CD4-positive, alpha-beta T cell (primary cell): ENCODE data around the gene FAM53B. TPM values are rescaled to one million over a fixed set of nuclear protein-coding genes. Genes with fewer than 3 reads are reported as not detected.

ENCODE experiments used
- ATAC-seq: fragments of 200-7000 bp; cut with Tn5 transposase; one replicate; pipeline ENCODE4 v1.10.0; 2022; ENCODE audit warnings: mild to moderate bottlenecking; ENCODE audit not compliant: poor library complexity
- CTCF ChIA-PET: fragments of 350-600 bp; sonication (Branson Sonifier 250); formaldehyde crosslinking; loops from one replicate; lab custom pipeline; 2021; ENCODE audit warnings: antibody characterized with exemption, inconsistent platforms; lab: Charles Lee
- POLR2A ChIA-PET: fragments of 350-600 bp; sonication (Branson Sonifier 250); formaldehyde crosslinking; loops from one replicate; lab custom pipeline; 2021; ENCODE audit warnings: antibody characterized with exemption, inconsistent platforms; lab: Charles Lee
- DNase-seq, 14 experiments: peaks; one replicate each; pipeline ENCODE4 v3.0.0-alpha.2; 2013 to 2020; ENCODE audit warnings: mixed read lengths in 2 of 14
- H3K27ac ChIP-seq, 2 donors: one replicate each; pipeline versions ENCODE4 v1.5.1 to v1.7.0; 2013; ENCODE audit warnings: low read length in 2 of 2, low read depth in 1 of 2, mild to moderate bottlenecking in 1 of 2
- H3K27me3 ChIP-seq, 2 experiments: 1 replicate in 1 of 2; 2 replicates in 1 of 2; pipeline versions ENCODE4 v1.6.1 to v1.7.0; 2013; ENCODE audit warnings: low read length in 2 of 2, control low read depth in 1 of 2, mild to moderate bottlenecking in 1 of 2, moderate library complexity in 1 of 2; ENCODE audit not compliant: insufficient read depth in 2 of 2, control insufficient read depth in 1 of 2
- H3K36me3 ChIP-seq: one replicate; pipeline ENCODE4 v1.6.1; 2013; ENCODE audit warnings: low read length, control low read depth; ENCODE audit not compliant: insufficient read depth
- H3K4me1 ChIP-seq: one replicate; pipeline ENCODE4 v1.6.1; 2013; ENCODE audit warnings: low read length, control low read depth; ENCODE audit not compliant: insufficient read depth
- H3K4me3 ChIP-seq: one replicate; pipeline ENCODE4 v1.5.1; 2013; ENCODE audit warnings: mild to moderate bottlenecking, low read length, moderate library complexity
- H3K9me3 ChIP-seq, 2 experiments: 1 replicate in 1 of 2; 2 replicates in 1 of 2; pipeline versions ENCODE4 v1.6.1 to v1.7.0; 2013; ENCODE audit warnings: low read length in 2 of 2, mild to moderate bottlenecking in 2 of 2, control low read depth in 1 of 2, moderate library complexity in 1 of 2; ENCODE audit not compliant: control insufficient read depth in 1 of 2, insufficient read depth in 1 of 2
- H3K27ac Mint-ChIP-seq: one replicate; pipeline ENCODE4 v1.8.0; 2020; ENCODE audit warnings: mixed read lengths
- H3K27me3 Mint-ChIP-seq: one replicate; pipeline ENCODE4 v1.8.0; 2021; ENCODE audit warnings: mixed read lengths
- H3K36me3 Mint-ChIP-seq: one replicate; pipeline ENCODE4 v1.8.0; 2021; ENCODE audit warnings: low read depth, mixed read lengths
- H3K4me1 Mint-ChIP-seq: one replicate; pipeline ENCODE4 v1.8.0; 2021; ENCODE audit warnings: low read depth, mixed read lengths
- H3K4me3 Mint-ChIP-seq: one replicate; pipeline ENCODE4 v1.8.0; 2020; ENCODE audit warnings: mild to moderate bottlenecking, mixed read lengths
- H3K9me3 Mint-ChIP-seq: one replicate; pipeline ENCODE4 v1.8.0; 2020; ENCODE audit warnings: mixed read lengths
- intact Hi-C, 2 experiments: fragments of 100-400 bp; cut with DNase I in 1 of 2; cut with micrococcal nuclease in 1 of 2; formaldehyde crosslinking; loops; one replicate each; pipeline versions ENCODE4 v1.15.1 to v1.9.0; 2023 to 2025; cut with DNase I, micrococcal nuclease
- total RNA-seq, 174 experiments: library from RNA in 2 of 174; stranded (reverse) in 2 of 174; gene quantifications; one replicate each; pipeline ENCODE4 v1.2.3 and lab custom pipeline; 2021 to 2026
- TF ChIP-seq, protein P1 (sequence below): fragments of 200-600 bp; IDR thresholded peaks from one replicate; pipeline ENCODE4 v1.8.0; 2022; ENCODE audit warnings: antibody characterized with exemption, mild to moderate bottlenecking

The FAM53B gene
- total RNA-seq, 2 experiments from 2014 or later: 32.9 to 33.6 TPM

GRCh38 chr10:124765256-124765655 is 21.1 kb upstream of the FAM53B start:
- no peaks in the 10 kb centered on the region for H3K9me3 Mint-ChIP-seq
- no peak overlapping the region for H3K27ac Mint-ChIP-seq
- no peaks in the 10 kb centered on the region for H3K9me3 ChIP-seq
- no peaks in the 10 kb centered on the region for H3K27me3 Mint-ChIP-seq
- H3K36me3 Mint-ChIP-seq: peaks cover 58% of the 10 kb centered on the region
- POLR2A ChIA-PET: interaction anchor here (0.9 kb wide), 1 partner anchor 9 kb away, joined by 3 read pairs; no protein-coding TSS in a partner anchor
- H3K4me3 Mint-ChIP-seq: no peak overlapping the region
- ATAC-seq: no peak
- no peaks in the 10 kb centered on the region for H3K4me1 ChIP-seq
- intact Hi-C loops: no loop called here
- no peak overlapping the region for H3K4me3 ChIP-seq
- no peaks in the 10 kb centered on the region for H3K27me3 ChIP-seq
- CTCF ChIA-PET: no interaction called here
- H3K36me3 ChIP-seq: peaks cover 28% of the 10 kb centered on the region
- DNase-seq: no peak
- no peaks in the 10 kb centered on the region for H3K4me1 Mint-ChIP-seq
- H3K27ac ChIP-seq: no peak overlapping the region
- TF ChIP-seq, protein P1, sequence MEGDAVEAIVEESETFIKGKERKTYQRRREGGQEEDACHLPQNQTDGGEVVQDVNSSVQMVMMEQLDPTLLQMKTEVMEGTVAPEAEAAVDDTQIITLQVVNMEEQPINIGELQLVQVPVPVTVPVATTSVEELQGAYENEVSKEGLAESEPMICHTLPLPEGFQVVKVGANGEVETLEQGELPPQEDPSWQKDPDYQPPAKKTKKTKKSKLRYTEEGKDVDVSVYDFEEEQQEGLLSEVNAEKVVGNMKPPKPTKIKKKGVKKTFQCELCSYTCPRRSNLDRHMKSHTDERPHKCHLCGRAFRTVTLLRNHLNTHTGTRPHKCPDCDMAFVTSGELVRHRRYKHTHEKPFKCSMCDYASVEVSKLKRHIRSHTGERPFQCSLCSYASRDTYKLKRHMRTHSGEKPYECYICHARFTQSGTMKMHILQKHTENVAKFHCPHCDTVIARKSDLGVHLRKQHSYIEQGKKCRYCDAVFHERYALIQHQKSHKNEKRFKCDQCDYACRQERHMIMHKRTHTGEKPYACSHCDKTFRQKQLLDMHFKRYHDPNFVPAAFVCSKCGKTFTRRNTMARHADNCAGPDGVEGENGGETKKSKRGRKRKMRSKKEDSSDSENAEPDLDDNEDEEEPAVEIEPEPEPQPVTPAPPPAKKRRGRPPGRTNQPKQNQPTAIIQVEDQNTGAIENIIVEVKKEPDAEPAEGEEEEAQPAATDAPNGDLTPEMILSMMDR: no peak

DNA sequence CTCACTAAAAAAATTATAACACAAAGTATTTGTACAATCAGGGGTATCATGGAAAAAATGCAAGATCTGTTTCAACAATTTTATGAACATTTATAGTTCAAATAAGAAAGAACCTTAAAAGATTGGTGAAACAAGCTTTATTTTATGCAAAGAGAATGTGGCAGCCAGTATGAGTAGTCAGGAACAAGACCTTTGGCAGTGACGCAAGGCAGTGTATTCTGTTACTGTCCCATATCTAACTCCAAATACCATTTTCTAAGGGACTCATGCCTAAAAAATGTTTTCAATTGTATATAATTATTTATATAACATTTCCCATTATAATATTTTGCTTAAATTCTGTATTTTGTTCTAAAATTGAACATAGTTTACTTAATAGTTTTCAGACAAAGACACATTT is 19.1 kb upstream of the FAM53B start:
- peaks cover 62% of the 10 kb centered on the region for H3K36me3 Mint-ChIP-seq
- H3K4me1 Mint-ChIP-seq: no peaks in the 10 kb centered on the region
- no peak overlapping the region for H3K27ac Mint-ChIP-seq
- no peak for DNase-seq
- H3K36me3 ChIP-seq: peaks cover 39% of the 10 kb centered on the region
- no peak overlapping the region for H3K27ac ChIP-seq
- POLR2A ChIA-PET: no interaction called here
- no peaks in the 10 kb centered on the region for H3K9me3 ChIP-seq
- no peaks in the 10 kb centered on the region for H3K9me3 Mint-ChIP-seq
- no peaks in the 10 kb centered on the region for H3K27me3 ChIP-seq
- H3K4me1 ChIP-seq: no peaks in the 10 kb centered on the region
- TF ChIP-seq, protein P1: no peak
- ATAC-seq: no peak
- CTCF ChIA-PET: no interaction called here
- no peak overlapping the region for H3K4me3 ChIP-seq
- intact Hi-C loops: no loop called here
- no peaks in the 10 kb centered on the region for H3K27me3 Mint-ChIP-seq
- no peak overlapping the region for H3K4me3 Mint-ChIP-seq

DNA sequence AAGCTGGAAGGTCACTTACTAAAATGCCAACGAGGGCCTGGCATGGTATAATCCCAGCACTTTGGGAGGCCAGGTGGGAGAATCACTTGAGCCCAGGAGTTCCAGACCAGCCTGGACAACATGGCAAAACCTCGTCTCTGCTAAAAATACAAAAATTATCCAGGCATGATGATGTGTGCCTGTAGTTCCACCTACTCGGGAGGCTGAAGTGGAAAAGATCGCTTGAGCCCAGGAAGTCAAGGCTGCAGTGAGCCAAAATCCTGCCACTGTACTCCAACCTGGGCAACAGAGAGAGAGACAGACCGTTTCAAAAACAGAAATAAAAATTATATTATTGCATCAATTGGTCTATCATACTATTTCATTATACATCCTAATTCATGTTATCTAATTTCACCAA is 18.1 kb upstream of the FAM53B start:
- no peaks in the 10 kb centered on the region for H3K4me1 Mint-ChIP-seq
- H3K27me3 ChIP-seq: no peaks in the 10 kb centered on the region
- no peaks in the 10 kb centered on the region for H3K27me3 Mint-ChIP-seq
- DNase-seq (no peak), ATAC-seq (no peak)
- TF ChIP-seq, protein P1: no peak
- H3K36me3 Mint-ChIP-seq: peaks cover 64% of the 10 kb centered on the region
- H3K27ac ChIP-seq: no peak overlapping the region
- no peaks in the 10 kb centered on the region for H3K4me1 ChIP-seq
- H3K9me3 Mint-ChIP-seq: no peaks in the 10 kb centered on the region
- H3K27ac Mint-ChIP-seq: no peak overlapping the region
- no peak overlapping the region for H3K4me3 Mint-ChIP-seq
- peaks cover 45% of the 10 kb centered on the region for H3K36me3 ChIP-seq
- intact Hi-C loops: no loop called here
- ChIA-PET CTCF (no interaction called here), POLR2A (no interaction called here)
- H3K9me3 ChIP-seq: no peaks in the 10 kb centered on the region
- no peak overlapping the region for H3K4me3 ChIP-seq
